ENCODE data around the gene TMED10.

TMED10 gene

DNA sequence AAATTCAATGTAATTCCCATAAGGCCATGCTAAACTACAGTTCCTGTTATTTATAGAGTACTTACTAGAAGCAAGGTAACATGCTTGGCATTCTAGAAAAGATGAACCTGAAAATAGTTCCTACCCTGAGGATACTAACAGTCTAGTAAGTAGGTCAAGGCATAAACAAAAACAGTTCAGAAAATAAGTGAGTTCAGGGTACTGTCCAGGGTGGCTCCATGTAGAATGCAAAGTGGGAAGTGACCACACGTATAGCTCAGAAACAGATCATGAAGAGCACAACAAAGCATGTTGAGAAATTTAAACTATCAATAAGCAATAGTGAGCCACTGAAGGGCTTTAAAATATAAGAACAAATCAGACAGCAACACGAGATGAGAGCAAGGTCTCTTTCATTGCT is 2.3 kb downstream of the TMED10 start:
- TF ChIP-seq, protein P1, sequence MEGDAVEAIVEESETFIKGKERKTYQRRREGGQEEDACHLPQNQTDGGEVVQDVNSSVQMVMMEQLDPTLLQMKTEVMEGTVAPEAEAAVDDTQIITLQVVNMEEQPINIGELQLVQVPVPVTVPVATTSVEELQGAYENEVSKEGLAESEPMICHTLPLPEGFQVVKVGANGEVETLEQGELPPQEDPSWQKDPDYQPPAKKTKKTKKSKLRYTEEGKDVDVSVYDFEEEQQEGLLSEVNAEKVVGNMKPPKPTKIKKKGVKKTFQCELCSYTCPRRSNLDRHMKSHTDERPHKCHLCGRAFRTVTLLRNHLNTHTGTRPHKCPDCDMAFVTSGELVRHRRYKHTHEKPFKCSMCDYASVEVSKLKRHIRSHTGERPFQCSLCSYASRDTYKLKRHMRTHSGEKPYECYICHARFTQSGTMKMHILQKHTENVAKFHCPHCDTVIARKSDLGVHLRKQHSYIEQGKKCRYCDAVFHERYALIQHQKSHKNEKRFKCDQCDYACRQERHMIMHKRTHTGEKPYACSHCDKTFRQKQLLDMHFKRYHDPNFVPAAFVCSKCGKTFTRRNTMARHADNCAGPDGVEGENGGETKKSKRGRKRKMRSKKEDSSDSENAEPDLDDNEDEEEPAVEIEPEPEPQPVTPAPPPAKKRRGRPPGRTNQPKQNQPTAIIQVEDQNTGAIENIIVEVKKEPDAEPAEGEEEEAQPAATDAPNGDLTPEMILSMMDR (IDR thresholded peaks at IDR 0.05; ENCODE audit: unreplicated experiment in 3 of 3) = no peak
- Mint-ChIP-seq H3K36me3 (ENCODE audit: low read depth) (peaks cover 4% of the 10 kb centered on the region), H3K4me1 (peaks cover 34% of the 10 kb centered on the region), H3K4me3 (peak overlapping the region; percentile 92 to 97 (median 95)), H3K27ac (peak overlapping the region; percentile 47 to 99 (median 76)), H3K9me3 (no peaks in the 10 kb centered on the region), H3K27me3 (ENCODE audit: low read depth) (no peaks in the 10 kb centered on the region)

DNA sequence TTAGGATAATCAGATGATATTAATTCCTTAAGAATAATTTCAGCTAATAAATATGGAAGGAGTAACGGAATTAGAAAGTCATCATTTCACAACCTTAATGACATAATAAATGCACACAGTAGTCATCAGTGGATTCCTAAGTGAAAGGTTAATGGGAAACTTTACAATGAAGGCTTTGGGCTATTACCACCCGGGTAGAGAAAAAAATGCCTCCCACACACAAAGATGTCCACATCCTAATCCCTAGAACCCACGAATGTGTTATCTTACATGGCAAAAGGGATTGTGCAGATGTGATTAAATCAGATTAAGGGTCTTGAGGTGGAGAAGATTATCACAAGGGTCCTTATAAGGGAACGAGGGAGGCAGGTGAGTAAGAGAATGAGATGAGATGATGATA is 5.6 kb downstream of the TMED10 start:
- peaks cover 46% of the 10 kb centered on the region for H3K4me1 Mint-ChIP-seq
- peaks cover 4% of the 10 kb centered on the region for H3K36me3 Mint-ChIP-seq (ENCODE audit: low read depth)
- no peak overlapping the region for H3K4me3 Mint-ChIP-seq
- TF ChIP-seq, protein P1 (IDR thresholded peaks at IDR 0.05; ENCODE audit: unreplicated experiment in 3 of 3) = no peak
- H3K27ac Mint-ChIP-seq = no peak overlapping the region
- H3K9me3 Mint-ChIP-seq = no peaks in the 10 kb centered on the region
- H3K27me3 Mint-ChIP-seq (ENCODE audit: low read depth) = no peaks in the 10 kb centered on the region

DNA sequence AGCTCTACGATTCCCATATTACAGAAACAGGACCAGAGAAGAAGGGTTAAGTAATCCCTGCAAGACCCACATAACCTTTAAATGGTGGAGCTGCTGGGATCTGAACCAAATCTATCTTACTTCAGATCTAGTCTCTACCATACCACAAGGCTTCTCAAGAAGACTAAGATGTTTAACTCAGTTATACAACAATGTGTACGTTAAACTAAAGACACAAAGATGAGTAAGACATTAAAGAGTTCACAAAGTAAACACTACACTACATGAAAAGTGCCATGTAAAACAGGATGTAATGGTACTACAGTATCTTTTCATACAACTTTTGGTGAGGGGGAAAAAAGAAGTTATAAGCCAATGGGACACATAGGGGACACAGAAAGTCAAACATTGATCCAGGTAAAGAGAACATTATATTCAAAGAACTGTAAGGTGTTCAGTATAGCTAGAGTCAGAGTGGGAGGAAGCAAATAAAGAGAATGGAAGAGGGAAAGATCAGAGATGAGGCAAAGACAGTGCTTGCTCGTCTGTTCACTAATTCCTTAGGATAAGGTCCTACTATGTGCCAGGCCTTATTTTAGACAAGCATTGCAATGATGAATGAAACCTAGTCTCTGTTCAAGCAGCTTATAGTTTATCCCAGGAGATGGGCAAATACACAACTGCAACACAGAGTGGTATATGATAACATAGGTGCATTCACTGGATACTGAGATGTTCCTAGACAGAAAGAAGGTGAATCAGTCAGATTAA is 7.7 kb downstream of the TMED10 start:
- H3K4me3 Mint-ChIP-seq = no peak overlapping the region
- H3K36me3 Mint-ChIP-seq (ENCODE audit: low read depth) = peaks cover 4% of the 10 kb centered on the region
- peaks cover 36% of the 10 kb centered on the region for H3K4me1 Mint-ChIP-seq
- H3K9me3 Mint-ChIP-seq = no peaks in the 10 kb centered on the region
- no peak overlapping the region for H3K27ac Mint-ChIP-seq
- no peaks in the 10 kb centered on the region for H3K27me3 Mint-ChIP-seq (ENCODE audit: low read depth)
- TF ChIP-seq, protein P1 (IDR thresholded peaks at IDR 0.05; ENCODE audit: unreplicated experiment in 3 of 3) = no peak

DNA sequence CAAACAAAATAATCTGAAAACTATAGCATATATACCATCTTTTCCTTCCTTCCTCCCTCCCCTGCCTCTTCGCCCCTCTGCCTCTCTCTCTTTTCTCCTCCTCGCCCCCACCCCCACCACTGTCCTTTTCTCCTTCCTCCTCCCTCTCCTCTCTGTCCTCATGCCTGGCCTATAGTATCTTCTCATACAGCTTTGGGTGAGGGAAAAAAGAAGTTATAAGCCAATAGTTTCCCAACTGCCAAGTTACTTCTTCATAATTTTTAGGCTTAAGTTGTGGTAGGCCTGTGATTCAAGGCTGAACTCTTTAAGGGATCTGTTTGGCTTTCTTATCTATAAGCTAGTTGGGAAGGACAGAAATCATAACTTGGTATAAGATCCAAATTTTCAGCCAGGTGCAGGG is 9.1 kb downstream of the TMED10 start:
- TF ChIP-seq, protein P1 (IDR thresholded peaks at IDR 0.05; ENCODE audit: unreplicated experiment in 3 of 3) = no peak
- H3K36me3 Mint-ChIP-seq (ENCODE audit: low read depth) = peaks cover 4% of the 10 kb centered on the region
- peaks cover 31% of the 10 kb centered on the region for H3K4me1 Mint-ChIP-seq
- H3K27ac Mint-ChIP-seq = peak overlapping the region in 2 of 3 experiments; percentile 26 to 50
- H3K9me3 Mint-ChIP-seq = no peaks in the 10 kb centered on the region
- H3K27me3 Mint-ChIP-seq (ENCODE audit: low read depth) = no peaks in the 10 kb centered on the region
- H3K4me3 Mint-ChIP-seq = no peak overlapping the region

DNA sequence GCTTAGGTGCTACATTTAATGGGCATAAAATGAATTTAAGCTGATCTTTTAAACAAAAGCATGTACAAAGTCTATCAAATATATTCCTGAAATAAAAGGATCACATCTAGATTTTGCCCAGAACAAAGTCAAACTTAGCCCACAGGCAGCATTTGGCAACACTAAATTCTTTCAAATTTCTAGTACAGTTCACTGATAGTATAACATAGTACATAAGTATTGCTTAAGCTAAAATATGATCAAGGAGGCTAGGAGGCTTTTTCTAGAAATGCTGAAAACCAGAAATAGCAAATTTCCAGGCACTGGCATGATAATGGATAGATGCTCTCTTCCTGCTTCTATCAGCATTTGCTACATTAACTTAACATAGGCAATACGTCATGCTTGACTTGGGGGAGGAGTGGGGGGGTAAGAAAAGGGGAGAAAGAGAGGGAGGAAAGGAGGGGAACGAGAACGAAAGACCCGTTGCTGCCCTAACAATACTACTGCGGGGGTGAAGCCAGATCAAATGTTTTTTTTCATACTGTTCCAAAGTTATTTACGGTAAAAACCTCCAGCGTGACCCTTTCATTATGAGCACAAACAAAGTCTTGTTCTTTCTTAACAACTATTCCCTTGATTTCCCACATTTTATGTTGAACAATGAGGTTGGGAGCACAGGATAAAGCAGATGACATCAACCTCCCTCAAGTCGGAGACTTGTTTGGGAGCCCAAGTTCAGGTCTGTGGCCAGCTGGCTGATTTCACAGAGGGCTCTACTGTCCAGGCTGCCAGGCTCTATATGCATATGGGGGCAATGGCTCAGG is 10.6 kb downstream of the TMED10 start:
- H3K4me1 Mint-ChIP-seq = peaks cover 31% of the 10 kb centered on the region
- H3K4me3 Mint-ChIP-seq = no peak overlapping the region
- H3K36me3 Mint-ChIP-seq (ENCODE audit: low read depth) = peaks cover under 1% of the 10 kb centered on the region
- TF ChIP-seq, protein P1 (IDR thresholded peaks at IDR 0.05; ENCODE audit: unreplicated experiment in 3 of 3) = no peak
- H3K27me3 Mint-ChIP-seq (ENCODE audit: low read depth) = no peaks in the 10 kb centered on the region
- peak overlapping the region; percentile 41 to 77 (median 75) for H3K27ac Mint-ChIP-seq
- no peaks in the 10 kb centered on the region for H3K9me3 Mint-ChIP-seq
